Esophagus squamous epithelium (tissue), 4 donors: ENCODE measurements around the gene UTP14A.

Experiments
- POLR2A ChIP-seq, 4 donors: fragments of 450-650 bp; IDR thresholded peaks; one replicate each; pipeline ENCODE4 v1.6.1; 2017; ENCODE audit warnings: antibody characterized with exemption in 4 of 4, mild to moderate bottlenecking in 4 of 4, moderate library complexity in 3 of 4
- TF ChIP-seq, protein P1 (sequence below), 6 experiments: fragments of 450-650 bp in 4 of 6; fragments of 200-600 bp in 2 of 6; sonication (generic) in 2 of 6; IDR thresholded peaks; one replicate each; pipeline ENCODE4 v1.5.1; 2016 to 2019; ENCODE audit warnings: antibody characterized with exemption in 6 of 6, mild to moderate bottlenecking in 4 of 6, moderate library complexity in 4 of 6

- TF ChIP-seq, protein P1, sequence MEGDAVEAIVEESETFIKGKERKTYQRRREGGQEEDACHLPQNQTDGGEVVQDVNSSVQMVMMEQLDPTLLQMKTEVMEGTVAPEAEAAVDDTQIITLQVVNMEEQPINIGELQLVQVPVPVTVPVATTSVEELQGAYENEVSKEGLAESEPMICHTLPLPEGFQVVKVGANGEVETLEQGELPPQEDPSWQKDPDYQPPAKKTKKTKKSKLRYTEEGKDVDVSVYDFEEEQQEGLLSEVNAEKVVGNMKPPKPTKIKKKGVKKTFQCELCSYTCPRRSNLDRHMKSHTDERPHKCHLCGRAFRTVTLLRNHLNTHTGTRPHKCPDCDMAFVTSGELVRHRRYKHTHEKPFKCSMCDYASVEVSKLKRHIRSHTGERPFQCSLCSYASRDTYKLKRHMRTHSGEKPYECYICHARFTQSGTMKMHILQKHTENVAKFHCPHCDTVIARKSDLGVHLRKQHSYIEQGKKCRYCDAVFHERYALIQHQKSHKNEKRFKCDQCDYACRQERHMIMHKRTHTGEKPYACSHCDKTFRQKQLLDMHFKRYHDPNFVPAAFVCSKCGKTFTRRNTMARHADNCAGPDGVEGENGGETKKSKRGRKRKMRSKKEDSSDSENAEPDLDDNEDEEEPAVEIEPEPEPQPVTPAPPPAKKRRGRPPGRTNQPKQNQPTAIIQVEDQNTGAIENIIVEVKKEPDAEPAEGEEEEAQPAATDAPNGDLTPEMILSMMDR (IDR thresholded peaks at IDR 0.05), result no peak
- no peak for TF ChIP-seq POLR2A (IDR thresholded peaks at IDR 0.05)
Measured at GRCh38 chrX:129953334-129953648, 47.3 kb downstream of the UTP14A start.
